WTC11 (cell line): ENCODE results near the gene PSEN2. TPM values are rescaled to one million over a fixed set of nuclear protein-coding genes. Genes with fewer than 3 reads are reported as not detected.

ENCODE experiments used
- ATAC-seq: fragments of 200-7000 bp; cut with Tn5 transposase; 2 replicates; pipeline ENCODE4 v1.10.0; 2021; ENCODE audit warnings: mild to moderate bottlenecking, moderate library complexity
- CTCF ChIA-PET: fragments of 300-600 bp; sonication (Branson Sonifier 250); formaldehyde crosslinking; loops from one replicate; lab custom pipeline; 2021; ENCODE audit warnings: antibody characterized with exemption; lab: Charles Lee
- POLR2A ChIA-PET: fragments of 350-600 bp; sonication (Branson Sonifier 250); formaldehyde crosslinking; loops from one replicate; lab custom pipeline; 2021; ENCODE audit warnings: antibody characterized with exemption; lab: Charles Lee
- DNase-seq: peaks from one replicate; pipeline ENCODE4 v3.0.0; 2021; ENCODE audit warnings: low spot score
- H3K27ac Mint-ChIP-seq: 2 replicates; pipeline ENCODE4 v1.8.0; 2021; ENCODE audit warnings: mixed read lengths
- H3K27me3 Mint-ChIP-seq: 2 replicates; pipeline ENCODE4 v1.8.0; 2021; ENCODE audit warnings: low read depth, mild to moderate bottlenecking, moderate library complexity, mixed read lengths
- H3K36me3 Mint-ChIP-seq: 2 replicates; pipeline ENCODE4 v1.8.0; 2021; ENCODE audit warnings: mixed read lengths
- H3K4me1 Mint-ChIP-seq: 2 replicates; pipeline ENCODE4 v1.8.0; 2022; ENCODE audit warnings: mixed read lengths
- H3K4me3 Mint-ChIP-seq: 2 replicates; pipeline ENCODE4 v1.8.0; 2021; ENCODE audit warnings: mild to moderate bottlenecking, moderate library complexity, mixed read lengths
- H3K9me3 Mint-ChIP-seq: 2 replicates; pipeline ENCODE4 v1.8.0; 2021; ENCODE audit warnings: mixed read lengths
- ELF4 ChIP-seq: sonication (generic); formaldehyde crosslinking; IDR thresholded peaks from 2 replicates; pipeline ENCODE4 v1.8.1; 2022; ENCODE audit warnings: low read depth, mild to moderate bottlenecking, moderate library complexity, missing genetic modification reagents
- FOXP1 ChIP-seq: sonication (generic); formaldehyde crosslinking; IDR thresholded peaks from 2 replicates; pipeline ENCODE4 v1.8.0; 2022; ENCODE audit warnings: missing genetic modification reagents, mild to moderate bottlenecking, moderate library complexity, borderline replicate concordance
- GTF2I ChIP-seq: fragments of 250-450 bp; sonication (Bioruptor Pico); conservative IDR thresholded peaks from 2 replicates; pipeline ENCODE4 v1.4.0; 2021; ENCODE audit warnings: mild to moderate bottlenecking
- JUN ChIP-seq: sonication (generic); formaldehyde crosslinking; IDR thresholded peaks from 2 replicates; pipeline ENCODE4 v1.8.0; 2023; ENCODE audit warnings: mild to moderate bottlenecking, missing genetic modification reagents
- NFE2L1 ChIP-seq: sonication (generic); formaldehyde crosslinking; IDR thresholded peaks from 2 replicates; pipeline ENCODE4 v1.8.1; 2023; ENCODE audit warnings: missing genetic modification reagents
- NR1H2 ChIP-seq: sonication (generic); formaldehyde crosslinking; IDR thresholded peaks from 2 replicates; pipeline ENCODE4 v1.9.0; 2021; ENCODE audit warnings: mild to moderate bottlenecking, moderate library complexity, missing genetic modification reagents
- PRRX2 ChIP-seq: fragments of 250-450 bp; sonication (Bioruptor Pico); IDR thresholded peaks from 2 replicates; pipeline ENCODE4 v1.8.0; 2021; ENCODE audit warnings: mild to moderate bottlenecking
- SMAD4 ChIP-seq: sonication (generic); formaldehyde crosslinking; IDR thresholded peaks from 2 replicates; pipeline ENCODE4 v1.8.0; 2022; ENCODE audit warnings: mild to moderate bottlenecking, missing genetic modification reagents
- SOX15 ChIP-seq: fragments of 250-450 bp; sonication (Bioruptor Pico); IDR thresholded peaks from 2 replicates; pipeline ENCODE4 v1.9.0; 2021; ENCODE audit warnings: mild to moderate bottlenecking
- TCF7 ChIP-seq: sonication (generic); formaldehyde crosslinking; IDR thresholded peaks from 2 replicates; pipeline ENCODE4 v1.8.0; 2022; ENCODE audit warnings: mild to moderate bottlenecking, low read depth, missing genetic modification reagents, moderate library complexity
- TEAD1 ChIP-seq: sonication (generic); formaldehyde crosslinking; IDR thresholded peaks from 2 replicates; pipeline ENCODE4 v1.8.0; 2022; ENCODE audit warnings: mild to moderate bottlenecking, missing genetic modification reagents
- ZNF121 ChIP-seq: sonication (generic); formaldehyde crosslinking; IDR thresholded peaks from 2 replicates; pipeline ENCODE4 v1.8.0; 2023; ENCODE audit warnings: missing genetic modification reagents
- ZNF263 ChIP-seq: sonication (generic); formaldehyde crosslinking; IDR thresholded peaks from 2 replicates; pipeline ENCODE4 v1.8.1; 2022; ENCODE audit warnings: low read depth, mild to moderate bottlenecking, moderate library complexity, missing genetic modification reagents
- ZNF396 ChIP-seq: fragments of 250-450 bp; sonication (Bioruptor Pico); IDR thresholded peaks from 2 replicates; pipeline ENCODE4 v1.8.0; 2021; ENCODE audit warnings: mild to moderate bottlenecking, moderate library complexity, borderline replicate concordance
- ZNF423 ChIP-seq: fragments of 250-450 bp; sonication (Bioruptor Pico); IDR thresholded peaks from 2 replicates; pipeline ENCODE4 v2.1.2; 2022; ENCODE audit warnings: mild to moderate bottlenecking, moderate library complexity
- ZNF671 ChIP-seq: fragments of 250-450 bp; sonication (Bioruptor Pico); IDR thresholded peaks from 2 replicates; pipeline ENCODE4 v1.8.0; 2021; ENCODE audit warnings: mild to moderate bottlenecking
- total RNA-seq: library from RNA; stranded (reverse); gene quantifications from 3 replicates; pipeline ENCODE4 v1.2.3, GENCODE V29; 2021
- TF ChIP-seq, protein P1 (sequence below): sonication (generic); formaldehyde crosslinking; IDR thresholded peaks from 2 replicates; pipeline ENCODE4 v1.8.1; 2022; ENCODE audit warnings: mild to moderate bottlenecking, moderate library complexity, missing genetic modification reagents
- TF ChIP-seq, protein P2 (sequence below): sonication (generic); formaldehyde crosslinking; IDR thresholded peaks from 2 replicates; pipeline ENCODE4 v1.8.1; 2023; ENCODE audit warnings: mild to moderate bottlenecking, missing genetic modification reagents
- TF ChIP-seq, protein P3 (sequence below): sonication (generic); formaldehyde crosslinking; IDR thresholded peaks from 2 replicates; pipeline ENCODE4 v1.8.0; 2022; ENCODE audit warnings: mild to moderate bottlenecking, missing genetic modification reagents
- TF ChIP-seq, protein P4 (sequence below): sonication (generic); formaldehyde crosslinking; IDR thresholded peaks from 2 replicates; pipeline ENCODE4 v1.8.0; 2022; ENCODE audit warnings: mild to moderate bottlenecking, missing genetic modification reagents
- TF ChIP-seq, protein P5 (sequence below): fragments of 250-450 bp; sonication (Bioruptor Pico); IDR thresholded peaks from 2 replicates; pipeline ENCODE4 v1.9.0; 2021; ENCODE audit warnings: mild to moderate bottlenecking
- TF ChIP-seq, protein P6 (sequence below): fragments of 250-450 bp; sonication (Bioruptor Pico); IDR thresholded peaks from 2 replicates; pipeline ENCODE4 v1.8.0; 2021; ENCODE audit warnings: mild to moderate bottlenecking
- TF ChIP-seq, protein P7 (sequence below): fragments of 250-450 bp; sonication (Bioruptor Pico); IDR thresholded peaks from 2 replicates; pipeline ENCODE4 v1.9.0; 2021; ENCODE audit warnings: mild to moderate bottlenecking
- TF ChIP-seq, protein P8 (sequence below): sonication (generic); formaldehyde crosslinking; IDR thresholded peaks from 2 replicates; pipeline ENCODE4 v1.8.1; 2023; ENCODE audit warnings: mild to moderate bottlenecking, missing genetic modification reagents, moderate library complexity

The PSEN2 gene
- total RNA-seq, 1 experiment from 2014 or later: 18.4 TPM

DNA sequence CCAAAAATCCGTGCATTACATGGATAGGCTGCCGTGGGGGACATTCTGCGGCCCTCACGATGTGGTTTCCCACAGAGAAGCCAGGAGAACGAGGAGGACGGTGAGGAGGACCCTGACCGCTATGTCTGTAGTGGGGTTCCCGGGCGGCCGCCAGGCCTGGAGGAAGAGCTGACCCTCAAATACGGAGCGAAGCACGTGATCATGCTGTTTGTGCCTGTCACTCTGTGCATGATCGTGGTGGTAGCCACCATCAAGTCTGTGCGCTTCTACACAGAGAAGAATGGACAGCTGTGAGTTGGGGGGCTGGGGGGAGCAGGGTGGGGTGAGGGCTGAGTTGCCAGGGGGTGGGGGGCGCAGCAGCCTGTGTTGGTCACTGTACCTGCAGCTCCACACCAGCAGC is 13.2 kb downstream of the PSEN2 start:
- H3K9me3 Mint-ChIP-seq: no peaks in the 10 kb centered on the region
- H3K36me3 Mint-ChIP-seq: peaks cover 35% of the 10 kb centered on the region
- no peaks in the 10 kb centered on the region for H3K27me3 Mint-ChIP-seq
- POLR2A ChIA-PET: interaction anchor here (0.6 kb wide), 1 partner anchor 35 kb away, joined by 5 read pairs; no protein-coding TSS in a partner anchor
- H3K4me1 Mint-ChIP-seq: no peaks in the 10 kb centered on the region
- DNase-seq (no peak), ATAC-seq (no peak)
- H3K4me3 Mint-ChIP-seq: no peak overlapping the region
- no peak overlapping the region for H3K27ac Mint-ChIP-seq
- CTCF ChIA-PET: interaction anchor here (1.1 kb wide), 1 partner anchor 257 kb away, joined by 5 read pairs; no protein-coding TSS in a partner anchor
- TF ChIP-seq ZNF671 (CRISPR knock-in tag) (no peak), GTF2I (CRISPR knock-in tag) (no peak), ZNF423 (CRISPR knock-in tag) (no peak), SOX15 (CRISPR knock-in tag) (no peak), ZNF121 (CRISPR knock-in tag) (no peak), NR1H2 (CRISPR knock-in tag) (no peak), NFE2L1 (CRISPR knock-in tag) (no peak), SMAD4 (CRISPR knock-in tag) (no peak), TCF7 (CRISPR knock-in tag) (no peak), TEAD1 (CRISPR knock-in tag) (no peak), ZNF263 (CRISPR knock-in tag) (no peak), ZNF396 (CRISPR knock-in tag) (no peak)
- TF ChIP-seq, protein P1, sequence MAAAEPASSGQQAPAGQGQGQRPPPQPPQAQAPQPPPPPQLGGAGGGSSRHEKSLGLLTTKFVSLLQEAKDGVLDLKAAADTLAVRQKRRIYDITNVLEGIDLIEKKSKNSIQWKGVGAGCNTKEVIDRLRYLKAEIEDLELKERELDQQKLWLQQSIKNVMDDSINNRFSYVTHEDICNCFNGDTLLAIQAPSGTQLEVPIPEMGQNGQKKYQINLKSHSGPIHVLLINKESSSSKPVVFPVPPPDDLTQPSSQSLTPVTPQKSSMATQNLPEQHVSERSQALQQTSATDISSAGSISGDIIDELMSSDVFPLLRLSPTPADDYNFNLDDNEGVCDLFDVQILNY (CRISPR knock-in tag): no peak
- TF ChIP-seq, protein P2, sequence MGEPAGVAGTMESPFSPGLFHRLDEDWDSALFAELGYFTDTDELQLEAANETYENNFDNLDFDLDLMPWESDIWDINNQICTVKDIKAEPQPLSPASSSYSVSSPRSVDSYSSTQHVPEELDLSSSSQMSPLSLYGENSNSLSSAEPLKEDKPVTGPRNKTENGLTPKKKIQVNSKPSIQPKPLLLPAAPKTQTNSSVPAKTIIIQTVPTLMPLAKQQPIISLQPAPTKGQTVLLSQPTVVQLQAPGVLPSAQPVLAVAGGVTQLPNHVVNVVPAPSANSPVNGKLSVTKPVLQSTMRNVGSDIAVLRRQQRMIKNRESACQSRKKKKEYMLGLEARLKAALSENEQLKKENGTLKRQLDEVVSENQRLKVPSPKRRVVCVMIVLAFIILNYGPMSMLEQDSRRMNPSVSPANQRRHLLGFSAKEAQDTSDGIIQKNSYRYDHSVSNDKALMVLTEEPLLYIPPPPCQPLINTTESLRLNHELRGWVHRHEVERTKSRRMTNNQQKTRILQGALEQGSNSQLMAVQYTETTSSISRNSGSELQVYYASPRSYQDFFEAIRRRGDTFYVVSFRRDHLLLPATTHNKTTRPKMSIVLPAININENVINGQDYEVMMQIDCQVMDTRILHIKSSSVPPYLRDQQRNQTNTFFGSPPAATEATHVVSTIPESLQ (CRISPR knock-in tag): no peak
- TF ChIP-seq, protein P3, sequence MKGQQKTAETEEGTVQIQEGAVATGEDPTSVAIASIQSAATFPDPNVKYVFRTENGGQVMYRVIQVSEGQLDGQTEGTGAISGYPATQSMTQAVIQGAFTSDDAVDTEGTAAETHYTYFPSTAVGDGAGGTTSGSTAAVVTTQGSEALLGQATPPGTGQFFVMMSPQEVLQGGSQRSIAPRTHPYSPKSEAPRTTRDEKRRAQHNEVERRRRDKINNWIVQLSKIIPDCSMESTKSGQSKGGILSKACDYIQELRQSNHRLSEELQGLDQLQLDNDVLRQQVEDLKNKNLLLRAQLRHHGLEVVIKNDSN (CRISPR knock-in tag): no peak
- TF ChIP-seq, protein P4, sequence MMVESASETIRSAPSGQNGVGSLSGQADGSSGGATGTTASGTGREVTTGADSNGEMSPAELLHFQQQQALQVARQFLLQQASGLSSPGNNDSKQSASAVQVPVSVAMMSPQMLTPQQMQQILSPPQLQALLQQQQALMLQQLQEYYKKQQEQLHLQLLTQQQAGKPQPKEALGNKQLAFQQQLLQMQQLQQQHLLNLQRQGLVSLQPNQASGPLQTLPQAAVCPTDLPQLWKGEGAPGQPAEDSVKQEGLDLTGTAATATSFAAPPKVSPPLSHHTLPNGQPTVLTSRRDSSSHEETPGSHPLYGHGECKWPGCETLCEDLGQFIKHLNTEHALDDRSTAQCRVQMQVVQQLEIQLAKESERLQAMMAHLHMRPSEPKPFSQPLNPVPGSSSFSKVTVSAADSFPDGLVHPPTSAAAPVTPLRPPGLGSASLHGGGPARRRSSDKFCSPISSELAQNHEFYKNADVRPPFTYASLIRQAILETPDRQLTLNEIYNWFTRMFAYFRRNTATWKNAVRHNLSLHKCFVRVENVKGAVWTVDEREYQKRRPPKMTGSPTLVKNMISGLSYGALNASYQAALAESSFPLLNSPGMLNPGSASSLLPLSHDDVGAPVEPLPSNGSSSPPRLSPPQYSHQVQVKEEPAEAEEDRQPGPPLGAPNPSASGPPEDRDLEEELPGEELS (CRISPR knock-in tag): no peak

DNA sequence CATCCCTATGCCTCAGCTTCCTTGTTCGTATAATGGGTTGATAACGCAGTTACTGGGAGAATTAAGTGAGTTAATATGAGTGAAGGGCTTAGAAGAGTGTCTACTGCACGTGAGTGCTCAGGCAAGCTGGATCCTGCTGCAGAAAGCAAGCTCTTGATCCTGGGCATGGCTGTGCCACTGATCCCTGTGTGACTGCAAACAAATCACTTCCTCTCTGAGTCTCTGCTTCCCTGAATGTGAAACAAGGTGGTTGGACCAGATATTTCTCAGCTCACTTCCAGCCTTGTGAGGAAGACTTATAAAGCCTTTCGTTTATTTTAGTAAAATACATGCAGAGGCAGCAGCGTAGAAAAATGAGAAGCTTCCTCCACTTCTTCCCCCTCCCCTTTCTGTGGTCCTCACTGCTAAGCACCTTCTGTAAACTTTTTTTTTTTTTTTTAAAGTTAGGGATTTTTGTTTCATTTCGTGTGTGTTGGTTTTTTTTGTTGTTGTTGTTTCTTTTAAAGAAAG is 13.8 kb downstream of the PSEN2 start:
- TF ChIP-seq PRRX2 (CRISPR knock-in tag): no peak
- TF ChIP-seq, protein P5, sequence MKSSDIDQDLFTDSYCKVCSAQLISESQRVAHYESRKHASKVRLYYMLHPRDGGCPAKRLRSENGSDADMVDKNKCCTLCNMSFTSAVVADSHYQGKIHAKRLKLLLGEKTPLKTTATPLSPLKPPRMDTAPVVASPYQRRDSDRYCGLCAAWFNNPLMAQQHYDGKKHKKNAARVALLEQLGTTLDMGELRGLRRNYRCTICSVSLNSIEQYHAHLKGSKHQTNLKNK: no peak
- no peak for TF ChIP-seq FOXP1
- no peak for TF ChIP-seq JUN (CRISPR knock-in tag)
- TF ChIP-seq, protein P6, sequence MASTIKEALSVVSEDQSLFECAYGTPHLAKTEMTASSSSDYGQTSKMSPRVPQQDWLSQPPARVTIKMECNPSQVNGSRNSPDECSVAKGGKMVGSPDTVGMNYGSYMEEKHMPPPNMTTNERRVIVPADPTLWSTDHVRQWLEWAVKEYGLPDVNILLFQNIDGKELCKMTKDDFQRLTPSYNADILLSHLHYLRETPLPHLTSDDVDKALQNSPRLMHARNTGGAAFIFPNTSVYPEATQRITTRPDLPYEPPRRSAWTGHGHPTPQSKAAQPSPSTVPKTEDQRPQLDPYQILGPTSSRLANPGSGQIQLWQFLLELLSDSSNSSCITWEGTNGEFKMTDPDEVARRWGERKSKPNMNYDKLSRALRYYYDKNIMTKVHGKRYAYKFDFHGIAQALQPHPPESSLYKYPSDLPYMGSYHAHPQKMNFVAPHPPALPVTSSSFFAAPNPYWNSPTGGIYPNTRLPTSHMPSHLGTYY (CRISPR knock-in tag): no peak
- TF ChIP-seq, protein P7, sequence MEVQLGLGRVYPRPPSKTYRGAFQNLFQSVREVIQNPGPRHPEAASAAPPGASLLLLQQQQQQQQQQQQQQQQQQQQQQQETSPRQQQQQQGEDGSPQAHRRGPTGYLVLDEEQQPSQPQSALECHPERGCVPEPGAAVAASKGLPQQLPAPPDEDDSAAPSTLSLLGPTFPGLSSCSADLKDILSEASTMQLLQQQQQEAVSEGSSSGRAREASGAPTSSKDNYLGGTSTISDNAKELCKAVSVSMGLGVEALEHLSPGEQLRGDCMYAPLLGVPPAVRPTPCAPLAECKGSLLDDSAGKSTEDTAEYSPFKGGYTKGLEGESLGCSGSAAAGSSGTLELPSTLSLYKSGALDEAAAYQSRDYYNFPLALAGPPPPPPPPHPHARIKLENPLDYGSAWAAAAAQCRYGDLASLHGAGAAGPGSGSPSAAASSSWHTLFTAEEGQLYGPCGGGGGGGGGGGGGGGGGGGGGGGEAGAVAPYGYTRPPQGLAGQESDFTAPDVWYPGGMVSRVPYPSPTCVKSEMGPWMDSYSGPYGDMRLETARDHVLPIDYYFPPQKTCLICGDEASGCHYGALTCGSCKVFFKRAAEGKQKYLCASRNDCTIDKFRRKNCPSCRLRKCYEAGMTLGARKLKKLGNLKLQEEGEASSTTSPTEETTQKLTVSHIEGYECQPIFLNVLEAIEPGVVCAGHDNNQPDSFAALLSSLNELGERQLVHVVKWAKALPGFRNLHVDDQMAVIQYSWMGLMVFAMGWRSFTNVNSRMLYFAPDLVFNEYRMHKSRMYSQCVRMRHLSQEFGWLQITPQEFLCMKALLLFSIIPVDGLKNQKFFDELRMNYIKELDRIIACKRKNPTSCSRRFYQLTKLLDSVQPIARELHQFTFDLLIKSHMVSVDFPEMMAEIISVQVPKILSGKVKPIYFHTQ (CRISPR knock-in tag): no peak
- TF ChIP-seq ELF4 (CRISPR knock-in tag): no peak
- TF ChIP-seq, protein P8, sequence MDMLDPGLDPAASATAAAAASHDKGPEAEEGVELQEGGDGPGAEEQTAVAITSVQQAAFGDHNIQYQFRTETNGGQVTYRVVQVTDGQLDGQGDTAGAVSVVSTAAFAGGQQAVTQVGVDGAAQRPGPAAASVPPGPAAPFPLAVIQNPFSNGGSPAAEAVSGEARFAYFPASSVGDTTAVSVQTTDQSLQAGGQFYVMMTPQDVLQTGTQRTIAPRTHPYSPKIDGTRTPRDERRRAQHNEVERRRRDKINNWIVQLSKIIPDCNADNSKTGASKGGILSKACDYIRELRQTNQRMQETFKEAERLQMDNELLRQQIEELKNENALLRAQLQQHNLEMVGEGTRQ (CRISPR knock-in tag): no peak
- H3K27me3 Mint-ChIP-seq: no peaks in the 10 kb centered on the region
- ChIA-PET CTCF (interaction anchor here (0.6 to 1.2 kb wide), 3 partner anchors 28 to 258 kb away, joined by 3 to 5 read pairs (median 4); no protein-coding TSS in a partner anchor), POLR2A (interaction anchor here (0.6 kb wide), 1 partner anchor 35 kb away, joined by 5 read pairs; no protein-coding TSS in a partner anchor)
- no peak for DNase-seq
- peaks cover 36% of the 10 kb centered on the region for H3K36me3 Mint-ChIP-seq
- H3K4me1 Mint-ChIP-seq: no peaks in the 10 kb centered on the region
- ATAC-seq: no peak
- H3K27ac Mint-ChIP-seq: no peak overlapping the region
- H3K9me3 Mint-ChIP-seq: no peaks in the 10 kb centered on the region
- H3K4me3 Mint-ChIP-seq: no peak overlapping the region
